ENCODE data around the gene TOX2. TPM values are rescaled to one million over a fixed set of nuclear protein-coding genes. Genes with fewer than 3 reads are reported as not detected.

TOX2 gene
- total and polyA plus RNA-seq, 2 donors from 2014 or later = 4.7 to 5.9 TPM

- no peaks in the 10 kb centered on the region for H3K4me1 ChIP-seq (ENCODE audit: control insufficient read depth in 2 of 3, insufficient read depth in 2 of 3, low read depth in 1 of 3, low read length in 3 of 3)
- FAIRE-seq (no peak), DNase-seq (peak in 4 of 5 donors; percentile 31 to 56 (median 45))
- TF ChIP-seq CTCF (IDR thresholded peaks at IDR 0.05; ENCODE audit: borderline replicate concordance, extremely low read depth, insufficient read depth) = no peak
- H3K27me3 ChIP-seq (ENCODE audit: control insufficient read depth, insufficient read depth, low read length) = no peaks in the 10 kb centered on the region
- no peak overlapping the region for H3K27ac ChIP-seq (ENCODE audit: low read depth in 2 of 2, low read length in 2 of 2)
- intact Hi-C loops (cut with DNase I) = no loop called here
- H3K9me3 ChIP-seq (ENCODE audit: control insufficient read depth in 2 of 3, insufficient read depth in 1 of 3, low read length in 3 of 3) = no peaks in the 10 kb centered on the region
- no peak overlapping the region for H3K4me3 ChIP-seq (ENCODE audit: low read length in 3 of 3)
- no peak overlapping the region for H3K9ac ChIP-seq (ENCODE audit: low read length in 3 of 3)
- H3K36me3 ChIP-seq (ENCODE audit: control insufficient read depth in 2 of 3, insufficient read depth in 3 of 3, low read length in 3 of 3) = no peaks in the 10 kb centered on the region
These were observed 124.0 kb downstream of the TOX2 start for GRCh38 chr20:44038681-44039123.

- no peak for TF ChIP-seq CTCF (IDR thresholded peaks at IDR 0.05; ENCODE audit: borderline replicate concordance, extremely low read depth, insufficient read depth)
- no peaks in the 10 kb centered on the region for H3K27me3 ChIP-seq (ENCODE audit: control insufficient read depth, insufficient read depth, low read length)
- DNase-seq (peak in 1 of 5 donors; percentile 28), FAIRE-seq (no peak)
- H3K4me3 ChIP-seq (ENCODE audit: low read length in 3 of 3) = no peak overlapping the region
- H3K9me3 ChIP-seq (ENCODE audit: control insufficient read depth in 2 of 3, insufficient read depth in 1 of 3, low read length in 3 of 3) = no peaks in the 10 kb centered on the region
- no peak overlapping the region for H3K9ac ChIP-seq (ENCODE audit: low read length in 3 of 3)
- no peaks in the 10 kb centered on the region for H3K4me1 ChIP-seq (ENCODE audit: control insufficient read depth in 2 of 3, insufficient read depth in 2 of 3, low read depth in 1 of 3, low read length in 3 of 3)
- H3K36me3 ChIP-seq (ENCODE audit: control insufficient read depth in 2 of 3, insufficient read depth in 3 of 3, low read length in 3 of 3) = no peaks in the 10 kb centered on the region
- no peak overlapping the region for H3K27ac ChIP-seq (ENCODE audit: low read depth in 2 of 2, low read length in 2 of 2)
- intact Hi-C loops (cut with DNase I) = no loop called here
These were observed 124.5 kb downstream of the TOX2 start for GRCh38 chr20:44039147-44039546.

- DNase-seq = peak in 1 of 5 donors; percentile 18
- intact Hi-C loops (cut with DNase I) = no loop called here
These were observed 125.1 kb downstream of the TOX2 start for GRCh38 chr20:44039741-44040140.

More at GRCh38 chr20:44039741-44040140, 125.1 kb downstream of the TOX2 start:
- Histone ChIP-seq H3K4me1 (ENCODE audit: control insufficient read depth in 2 of 3, insufficient read depth in 2 of 3, low read depth in 1 of 3, low read length in 3 of 3) (no peaks in the 10 kb centered on the region), H3K36me3 (ENCODE audit: control insufficient read depth in 2 of 3, insufficient read depth in 3 of 3, low read length in 3 of 3) (no peaks in the 10 kb centered on the region), H3K27me3 (ENCODE audit: control insufficient read depth, insufficient read depth, low read length) (no peaks in the 10 kb centered on the region), H3K9ac (ENCODE audit: low read length in 3 of 3) (no peak overlapping the region), H3K27ac (ENCODE audit: low read depth in 2 of 2, low read length in 2 of 2) (no peak overlapping the region), H3K4me3 (ENCODE audit: low read length in 3 of 3) (no peak overlapping the region), H3K9me3 (ENCODE audit: control insufficient read depth in 2 of 3, insufficient read depth in 1 of 3, low read length in 3 of 3) (no peaks in the 10 kb centered on the region)
- FAIRE-seq = no peak
- TF ChIP-seq CTCF (IDR thresholded peaks at IDR 0.05; ENCODE audit: borderline replicate concordance, extremely low read depth, insufficient read depth) = no peak
